Loucy (cell line): ENCODE data around the gene MARVELD2.

Experiments
- H2AFZ ChIP-seq: fragments of 200-600 bp; sonication (generic); 2 replicates; pipeline ENCODE4 v1.6.0; 2016; ENCODE audit warnings: antibody characterized with exemption, mild to moderate bottlenecking, low read length, moderate library complexity
- H3F3A ChIP-seq: fragments of 200-600 bp; 2 replicates; pipeline ENCODE4 v1.6.0; 2016; ENCODE audit warnings: antibody characterized with exemption, low read depth, mild to moderate bottlenecking
- H3K27me3 ChIP-seq: fragments of 200-600 bp; sonication (generic); 2 replicates; pipeline ENCODE4 v1.6.1; 2014; ENCODE audit warnings: low read length, mild to moderate bottlenecking; ENCODE audit not compliant: insufficient read depth, poor library complexity, severe bottlenecking
- H3K36me3 ChIP-seq: fragments of 200-600 bp; sonication (generic); 2 replicates; pipeline ENCODE4 v1.6.1; 2016; ENCODE audit warnings: low read length; ENCODE audit not compliant: insufficient read depth
- H3K4me1 ChIP-seq: fragments of 200-600 bp; sonication (generic); 2 replicates; pipeline ENCODE4 v1.5.1; 2014; ENCODE audit warnings: low read length, mild to moderate bottlenecking; ENCODE audit not compliant: insufficient read depth, poor library complexity, severe bottlenecking
- H3K4me2 ChIP-seq: fragments of 200-600 bp; sonication (generic); 2 replicates; pipeline ENCODE4 v1.6.0; 2014; ENCODE audit warnings: antibody characterized with exemption, low read length, low read depth, mild to moderate bottlenecking; ENCODE audit not compliant: poor library complexity, severe bottlenecking
- H3K4me3 ChIP-seq: fragments of 200-600 bp; sonication (generic); 2 replicates; pipeline ENCODE4 v1.5.1; 2014; ENCODE audit warnings: low read length, mild to moderate bottlenecking, mixed read lengths; ENCODE audit not compliant: poor library complexity, severe bottlenecking
- H3K79me2 ChIP-seq: fragments of 200-600 bp; sonication (generic); 2 replicates; pipeline ENCODE4 v1.6.1; 2014; ENCODE audit warnings: low read length; ENCODE audit not compliant: insufficient read depth
- H3K9ac ChIP-seq: fragments of 200-600 bp; sonication (generic); 2 replicates; pipeline ENCODE4 v1.6.0; 2014; ENCODE audit warnings: mild to moderate bottlenecking, low read depth, low read length, moderate library complexity; ENCODE audit not compliant: poor library complexity, severe bottlenecking
- H3K9me2 ChIP-seq: fragments of 200-600 bp; sonication (generic); replicated peaks from 2 replicates; pipeline ENCODE4 v1.6.1; 2016; ENCODE audit warnings: low read depth, low read length, mixed read lengths
- H3K9me3 ChIP-seq: fragments of 200-600 bp; sonication (generic); 2 replicates; pipeline ENCODE4 v1.6.1; 2014; ENCODE audit warnings: mild to moderate bottlenecking, antibody characterized with exemption, low read length, low read depth; ENCODE audit not compliant: insufficient read depth
- H4K20me1 ChIP-seq: fragments of 200-600 bp; sonication (generic); 2 replicates; pipeline ENCODE4 v1.6.0; 2014; ENCODE audit warnings: antibody characterized with exemption, low read length, mild to moderate bottlenecking; ENCODE audit not compliant: insufficient read depth, poor library complexity, severe bottlenecking
- EZH2phosphoT487 ChIP-seq: fragments of 200-600 bp; IDR thresholded peaks from 2 replicates; pipeline ENCODE4 v1.6.1; 2018; ENCODE audit warnings: antibody characterized with exemption, mild to moderate bottlenecking, moderate library complexity, borderline replicate concordance
- TF ChIP-seq, protein P1 (sequence below): fragments of 200-600 bp; sonication (generic); conservative IDR thresholded peaks from 2 replicates; pipeline ENCODE4 v1.5.1; 2014; ENCODE audit warnings: mild to moderate bottlenecking, antibody characterized with exemption, low read length

The MARVELD2 gene

DNA sequence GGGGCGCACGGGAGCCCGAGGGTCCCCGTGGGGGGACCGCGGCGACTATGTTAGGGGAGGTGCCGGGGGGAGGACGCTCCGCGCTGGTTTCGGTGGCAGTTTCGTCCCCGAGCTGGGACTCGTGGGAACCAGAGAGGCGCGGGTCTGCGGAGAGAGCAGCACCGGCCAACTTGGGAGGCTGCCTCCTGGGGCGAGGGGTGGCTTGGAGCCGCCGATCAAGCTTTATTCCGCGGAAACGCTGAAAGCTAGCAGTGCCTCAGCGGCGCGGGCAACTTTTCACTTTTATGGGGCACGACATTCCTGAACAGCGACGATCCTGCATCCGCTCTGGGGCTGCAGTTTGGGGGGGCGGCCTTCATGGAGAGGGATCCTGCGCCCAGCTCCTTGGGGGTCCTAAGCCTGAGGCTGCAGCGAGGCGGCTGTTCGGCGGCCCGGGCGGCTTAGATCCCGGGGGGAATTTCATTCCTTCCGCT lies 78.0 kb downstream of the MARVELD2 start:
- Histone ChIP-seq H3K4me1 (no peaks in the 10 kb centered on the region), H3K4me2 (no peak overlapping the region), H3K9ac (no peak overlapping the region), H3K27me3 (no peaks in the 10 kb centered on the region), H3K9me3 (no peaks in the 10 kb centered on the region), H4K20me1 (no peaks in the 10 kb centered on the region), H2AFZ (no peak overlapping the region), H3K36me3 (no peaks in the 10 kb centered on the region), H3K4me3 (no peak overlapping the region), H3F3A (no peaks in the 10 kb centered on the region), H3K79me2 (no peaks in the 10 kb centered on the region), H3K9me2 (no peaks in the 10 kb centered on the region)
- TF ChIP-seq EZH2phosphoT487 = no peak
- TF ChIP-seq, protein P1, sequence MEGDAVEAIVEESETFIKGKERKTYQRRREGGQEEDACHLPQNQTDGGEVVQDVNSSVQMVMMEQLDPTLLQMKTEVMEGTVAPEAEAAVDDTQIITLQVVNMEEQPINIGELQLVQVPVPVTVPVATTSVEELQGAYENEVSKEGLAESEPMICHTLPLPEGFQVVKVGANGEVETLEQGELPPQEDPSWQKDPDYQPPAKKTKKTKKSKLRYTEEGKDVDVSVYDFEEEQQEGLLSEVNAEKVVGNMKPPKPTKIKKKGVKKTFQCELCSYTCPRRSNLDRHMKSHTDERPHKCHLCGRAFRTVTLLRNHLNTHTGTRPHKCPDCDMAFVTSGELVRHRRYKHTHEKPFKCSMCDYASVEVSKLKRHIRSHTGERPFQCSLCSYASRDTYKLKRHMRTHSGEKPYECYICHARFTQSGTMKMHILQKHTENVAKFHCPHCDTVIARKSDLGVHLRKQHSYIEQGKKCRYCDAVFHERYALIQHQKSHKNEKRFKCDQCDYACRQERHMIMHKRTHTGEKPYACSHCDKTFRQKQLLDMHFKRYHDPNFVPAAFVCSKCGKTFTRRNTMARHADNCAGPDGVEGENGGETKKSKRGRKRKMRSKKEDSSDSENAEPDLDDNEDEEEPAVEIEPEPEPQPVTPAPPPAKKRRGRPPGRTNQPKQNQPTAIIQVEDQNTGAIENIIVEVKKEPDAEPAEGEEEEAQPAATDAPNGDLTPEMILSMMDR = no peak

DNA sequence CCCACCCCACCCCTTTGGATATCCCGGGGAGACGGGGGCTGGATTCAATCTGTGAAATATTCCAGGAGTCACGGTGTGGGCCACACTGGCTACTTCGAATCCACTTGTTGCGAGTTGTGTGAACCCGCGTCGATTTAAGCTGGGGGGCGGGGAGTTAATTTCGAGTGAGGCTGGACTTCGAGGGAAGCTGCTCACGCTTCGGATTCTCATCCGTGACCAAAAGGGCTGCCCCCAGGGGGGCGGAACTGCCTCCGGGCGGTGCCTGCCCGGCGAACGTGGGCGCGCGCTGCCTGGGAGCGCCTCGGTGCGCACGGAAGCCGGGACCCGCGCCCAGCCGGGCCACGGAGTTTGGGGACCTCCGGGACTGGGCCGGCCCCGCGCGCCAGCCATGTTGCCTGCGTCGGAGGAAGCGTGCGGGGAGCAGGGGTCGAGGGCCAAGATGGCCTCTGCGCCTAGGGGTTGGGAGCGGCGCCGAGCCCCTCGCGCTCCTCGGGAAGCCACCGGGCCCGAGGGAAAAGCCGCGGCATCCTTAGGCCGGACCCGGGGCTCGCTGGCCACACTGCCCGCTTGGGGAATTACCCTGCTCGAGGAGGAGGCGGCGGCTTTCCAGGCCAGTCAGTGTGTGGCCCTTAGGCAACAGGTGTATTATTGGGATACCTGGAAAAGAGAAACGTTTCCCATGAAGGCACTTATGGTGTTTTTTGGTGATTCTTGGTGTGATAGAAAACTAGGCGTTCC lies 78.6 kb downstream of the MARVELD2 start:
- no peak for TF ChIP-seq EZH2phosphoT487
- TF ChIP-seq, protein P1 = no peak
- Histone ChIP-seq H3F3A (no peaks in the 10 kb centered on the region), H3K9me2 (no peaks in the 10 kb centered on the region), H3K4me3 (no peak overlapping the region), H2AFZ (no peak overlapping the region), H3K4me1 (no peaks in the 10 kb centered on the region), H3K9me3 (no peaks in the 10 kb centered on the region), H3K9ac (no peak overlapping the region), H4K20me1 (no peaks in the 10 kb centered on the region), H3K27me3 (no peaks in the 10 kb centered on the region), H3K79me2 (no peaks in the 10 kb centered on the region), H3K36me3 (no peaks in the 10 kb centered on the region), H3K4me2 (no peak overlapping the region)
